ENCODE results near the gene LIN28B. TPM values are rescaled to one million over a fixed set of nuclear protein-coding genes. Genes with fewer than 3 reads are reported as not detected.

Gene LIN28B
- total and polyA plus RNA-seq, 2 of the 4 experiments (the other 2 are of a cell fraction), result not detected

GRCh38 chr6:105094133-105094640 lies 137.3 kb downstream of the LIN28B start:
- dilution Hi-C loops (cut with HindIII; ENCODE audit: low sequenced_read_pairs, unreplicated experiment) (loop anchor here (25.0 kb wide), 1 partner anchor 318 kb away; the partner anchor contains the start of gene PREP), intact Hi-C loops (cut with micrococcal nuclease) (no loop called here)

More at GRCh38 chr6:105094133-105094640, 137.3 kb downstream of the LIN28B start:
- ATAC-seq (ENCODE audit: low read depth), result no peak
- Histone ChIP-seq H3K4ac (ENCODE audit: low read depth, low read length) (no peak overlapping the region), H4K5ac (ENCODE audit: low read depth, low read length) (no peak overlapping the region), H4K8ac (ENCODE audit: low read depth in 2 of 2, low read length in 2 of 2) (no peak overlapping the region), H3K27ac (ENCODE audit: insufficient read depth, low read length) (no peak overlapping the region), H3K27me3 (ENCODE audit: control insufficient read depth, insufficient read depth, low read length) (no peaks in the 10 kb centered on the region), H3K56ac (ENCODE audit: extremely low read depth, insufficient read depth, low read length) (no peak overlapping the region), H3K4me3 (ENCODE audit: insufficient read depth, low read depth, low read length) (no peak overlapping the region), H2AK5ac (ENCODE audit: low read depth, low read length) (no peak overlapping the region), H3K14ac (replicated peaks; ENCODE audit: low read depth, low read length) (no peak overlapping the region), H2BK15ac (ENCODE audit: low read depth, low read length) (no peak overlapping the region), H3K4me2 (ENCODE audit: low read depth, low read length) (no peak overlapping the region), H4K20me1 (ENCODE audit: insufficient read depth, low read length) (no peaks in the 10 kb centered on the region), H3K4me1 (ENCODE audit: control insufficient read depth, insufficient read depth, low read length) (no peaks in the 10 kb centered on the region), H3K9me3 (ENCODE audit: control insufficient read depth, insufficient read depth, low read length) (no peaks in the 10 kb centered on the region), H3K9ac (ENCODE audit: low read depth, low read length) (no peak overlapping the region), H2BK20ac (ENCODE audit: low read depth, low read length) (no peak overlapping the region), H3K18ac (ENCODE audit: low read depth, low read length) (no peak overlapping the region), H3K9me1 (ENCODE audit: insufficient read depth, low read length) (no peaks in the 10 kb centered on the region), H3K36me3 (ENCODE audit: control insufficient read depth, insufficient read depth, low read length) (peaks cover 7% of the 10 kb centered on the region), H4K91ac (ENCODE audit: insufficient read depth, low read depth, low read length) (no peak overlapping the region), H2BK120ac (ENCODE audit: low read depth, low read length) (no peak overlapping the region), H3K79me1 (ENCODE audit: low read depth in 1 of 2, low read length in 2 of 2) (no peaks in the 10 kb centered on the region), H2AK9ac (replicated peaks; ENCODE audit: low read depth, low read length, poor library complexity) (no peak overlapping the region), H3K23ac (ENCODE audit: low read depth, low read length) (no peak overlapping the region), H2AFZ (replicated peaks; ENCODE audit: low read length, poor library complexity) (no peak overlapping the region), H2BK5ac (ENCODE audit: low read depth, low read length, poor library complexity, severe bottlenecking) (no peak overlapping the region)
- in situ Hi-C loops (cut with MboI; ENCODE audit: low sequenced_read_pairs), result loop anchor here (10.0 kb wide), 1 partner anchor 311 kb away; the partner anchor contains the start of gene PREP
- ChIA-PET CTCF (no interaction called here), POLR2A (ENCODE audit: unreplicated experiment) (no interaction called here)
- BruUV-seq (replicated peaks), result no TSS peak
- DNase-seq, result no peak
- WGBS, 2 experiments (ENCODE audit: extremely low coverage in 2 of 2, insufficient read length in 1 of 2), result 86% methylated on average over 8 of the region's 10 CpGs; no CpG with 5 or more reads in 1 of the 2 experiments
- no peak for TF ChIP-seq RCOR1 (IDR thresholded peaks at IDR 0.05; ENCODE audit: insufficient replicate concordance, low read length)
- no peak for TF ChIP-seq FOS (IDR thresholded peaks at IDR 0.05; ENCODE audit: low read depth, low read length)
- TF ChIP-seq POLR2A (IDR thresholded peaks at IDR 0.05; ENCODE audit: low read depth, low read length), result no peak
- no peak for TF ChIP-seq MAFK (IDR thresholded peaks at IDR 0.05; ENCODE audit: low read depth, low read length)
- no peak for TF ChIP-seq MXI1 (IDR thresholded peaks at IDR 0.05; ENCODE audit: borderline replicate concordance, low read depth, low read length)
- TF ChIP-seq SMC3 (IDR thresholded peaks at IDR 0.05; ENCODE audit: low read depth, low read length), result no peak
- no peak for TF ChIP-seq MAZ (IDR thresholded peaks at IDR 0.05; ENCODE audit: borderline replicate concordance, low read depth, low read length)
- no peak for TF ChIP-seq CTCF (conservative IDR thresholded peaks at IDR 0.05; ENCODE audit: low read depth, low read length)
- no peak for TF ChIP-seq ELK1 (IDR thresholded peaks at IDR 0.05; ENCODE audit: borderline replicate concordance, low read depth, low read length)
- TF ChIP-seq CHD1 (IDR thresholded peaks at IDR 0.05; ENCODE audit: low read depth, low read length), result no peak
- TF ChIP-seq NFE2L2 (IDR thresholded peaks at IDR 0.05; ENCODE audit: low read depth, low read length), result no peak
- no peak for TF ChIP-seq CEBPB (IDR thresholded peaks at IDR 0.05; ENCODE audit: low read depth, low read length)
